Natural killer cell (primary cell): Measurements from ENCODE around the gene DIO1. TPM values are rescaled to one million over a fixed set of nuclear protein-coding genes. Genes with fewer than 3 reads are reported as not detected.

Experiments
- ATAC-seq, 3 donors: fragments of 150-1000 bp in 2 of 3; fragments of 200-7000 bp in 1 of 3; cut with Tn5 transposase; 1 replicate in 1 of 3; 2 replicates in 2 of 3; pipeline ENCODE4 v1.10.0; 2021; ENCODE audit warnings: mild to moderate bottlenecking in 2 of 3, moderate library complexity in 2 of 3
- DNase-seq, 2 donors: peaks; one replicate each; pipeline versions ENCODE4 v3.0.0 to v3.0.0-alpha.2; 2013 to 2021; ENCODE audit warnings: mixed read lengths in 1 of 2
- H3K27ac ChIP-seq: one replicate; pipeline ENCODE4 v1.5.1; 2013; ENCODE audit warnings: mild to moderate bottlenecking, low read length
- H3K27me3 ChIP-seq: one replicate; pipeline ENCODE4 v1.6.1; 2013; ENCODE audit warnings: low read length; ENCODE audit not compliant: control insufficient read depth, insufficient read depth
- H3K36me3 ChIP-seq: one replicate; pipeline ENCODE4 v1.6.1; 2013; ENCODE audit warnings: low read length; ENCODE audit not compliant: control insufficient read depth, insufficient read depth
- H3K4me1 ChIP-seq: one replicate; pipeline ENCODE4 v1.6.1; 2013; ENCODE audit warnings: low read length; ENCODE audit not compliant: control insufficient read depth, insufficient read depth
- H3K4me3 ChIP-seq: one replicate; pipeline ENCODE4 v1.5.1; 2013; ENCODE audit warnings: low read length
- H3K9me3 ChIP-seq: one replicate; pipeline ENCODE4 v1.6.1; 2013; ENCODE audit warnings: low read length; ENCODE audit not compliant: control insufficient read depth, insufficient read depth
- H3K27ac Mint-ChIP-seq, 2 donors: one replicate each; pipeline ENCODE4 v1.8.0; 2022; ENCODE audit warnings: mild to moderate bottlenecking in 2 of 2, mixed read lengths in 2 of 2, moderate library complexity in 1 of 2
- H3K27me3 Mint-ChIP-seq, 2 donors: one replicate each; pipeline ENCODE4 v1.8.0; 2022; ENCODE audit warnings: low read depth in 2 of 2, mixed read lengths in 2 of 2
- H3K36me3 Mint-ChIP-seq: one replicate; pipeline ENCODE4 v1.8.0; 2022; ENCODE audit warnings: mixed read lengths
- H3K4me1 Mint-ChIP-seq, 2 donors: one replicate each; pipeline ENCODE4 v1.8.0; 2022; ENCODE audit warnings: mixed read lengths in 2 of 2
- H3K4me3 Mint-ChIP-seq: one replicate; pipeline ENCODE4 v1.8.0; 2022; ENCODE audit warnings: mild to moderate bottlenecking, moderate library complexity, mixed read lengths
- H3K9me3 Mint-ChIP-seq, 2 donors: one replicate each; pipeline ENCODE4 v1.8.0; 2022; ENCODE audit warnings: mixed read lengths in 2 of 2
- CTCF ChIP-seq: fragments of 200-600 bp; IDR thresholded peaks from one replicate; pipeline ENCODE4 v1.8.0; 2022; ENCODE audit warnings: antibody characterized with exemption
- WGBS: methylation state at CpG from one replicate; pipeline ENCODE4 v1.1.7; 2013; ENCODE audit warnings: missing lambda C conversion rate; ENCODE audit not compliant: insufficient coverage; 5-methylcytosine and 5-hydroxymethylcytosine counted together
- intact Hi-C: fragments of 100-400 bp; cut with micrococcal nuclease; formaldehyde crosslinking; loops from one replicate; pipeline ENCODE4 v1.14.2; 2022
- total RNA-seq, 4 donors: library from RNA; stranded (reverse); fragments of 120-200 nt in 1 of 4; gene quantifications; one replicate each; pipeline versions ENCODE4 v1.2.3 to v1.2.4, GENCODE V29; 2013 to 2022

DIO1 gene
- total RNA-seq, 3 donors from 2014 or later (not counting 1 experiment from before 2014, with no cell fraction given): not detected

GRCh38 chr1:53954128-53954527, 60.1 kb downstream of the DIO1 start:
- Histone ChIP-seq H3K9me3 (no peaks in the 10 kb centered on the region), H3K4me1 (no peaks in the 10 kb centered on the region), H3K27ac (no peak overlapping the region), H3K4me3 (no peak overlapping the region), H3K27me3 (no peaks in the 10 kb centered on the region), H3K36me3 (peaks cover 12% of the 10 kb centered on the region)
- ATAC-seq (no peak), DNase-seq (no peak)
- Mint-ChIP-seq H3K4me3 (no peak overlapping the region), H3K9me3 (no peaks in the 10 kb centered on the region), H3K36me3 (peaks cover 7% of the 10 kb centered on the region), H3K4me1 (peaks cover 7 to 20% of the 10 kb centered on the region in 2 donors), H3K27me3 (no peaks in the 10 kb centered on the region), H3K27ac (no peak overlapping the region)
- 100% methylated on average over 1 of the region's 2 CpGs for WGBS
- intact Hi-C loops: no loop called here
- TF ChIP-seq CTCF: no peak

GRCh38 chr1:53956308-53957168, 62.6 kb downstream of the DIO1 start:
- Histone ChIP-seq H3K36me3 (peaks cover 19% of the 10 kb centered on the region), H3K4me3 (no peak overlapping the region), H3K27ac (no peak overlapping the region), H3K4me1 (no peaks in the 10 kb centered on the region), H3K27me3 (no peaks in the 10 kb centered on the region), H3K9me3 (no peaks in the 10 kb centered on the region)
- peak overlapping the region in 1 of 2 donors; percentile 58 for H3K27ac Mint-ChIP-seq
- no peaks in the 10 kb centered on the region for H3K27me3 Mint-ChIP-seq
- H3K4me1 Mint-ChIP-seq: peaks cover 0 to 10% of the 10 kb centered on the region in 2 donors
- no peak for ATAC-seq
- DNase-seq: no peak
- no peak overlapping the region for H3K4me3 Mint-ChIP-seq
- no peaks in the 10 kb centered on the region for H3K9me3 Mint-ChIP-seq
- intact Hi-C loops: no loop called here
- no peak for TF ChIP-seq CTCF
- WGBS: 90% methylated on average over 2 of the region's 3 CpGs
- peaks cover 7% of the 10 kb centered on the region for H3K36me3 Mint-ChIP-seq

- DNase-seq (no peak), ATAC-seq (no peak)
- Mint-ChIP-seq H3K4me1 (peaks cover 0 to 10% of the 10 kb centered on the region in 2 donors), H3K36me3 (peaks cover 6% of the 10 kb centered on the region), H3K4me3 (no peak overlapping the region), H3K9me3 (no peaks in the 10 kb centered on the region), H3K27me3 (no peaks in the 10 kb centered on the region), H3K27ac (peak overlapping the region in 1 of 2 donors; percentile 58)
- H3K36me3 ChIP-seq: peaks cover 27% of the 10 kb centered on the region
- intact Hi-C loops: no loop called here
- TF ChIP-seq CTCF: no peak
- H3K27me3 ChIP-seq: no peaks in the 10 kb centered on the region
- WGBS: 90% methylated on average over 3 of the region's 3 CpGs
- H3K27ac ChIP-seq: no peak overlapping the region
- no peak overlapping the region for H3K4me3 ChIP-seq
- no peaks in the 10 kb centered on the region for H3K9me3 ChIP-seq
- no peaks in the 10 kb centered on the region for H3K4me1 ChIP-seq
Measured at GRCh38 chr1:53957194-53957818, 63.3 kb downstream of the DIO1 start.
